GM21526 (cell line): Measurements from ENCODE around the gene RFPL2.

Experiments used
- ATAC-seq: cut with Tn5 transposase; IDR thresholded peaks from one replicate; pipeline ENCODE4 v1.9.1; 2021; ENCODE audit warnings: moderate library complexity; ENCODE audit not compliant: unreplicated experiment, low FRiP score

Gene RFPL2

DNA sequence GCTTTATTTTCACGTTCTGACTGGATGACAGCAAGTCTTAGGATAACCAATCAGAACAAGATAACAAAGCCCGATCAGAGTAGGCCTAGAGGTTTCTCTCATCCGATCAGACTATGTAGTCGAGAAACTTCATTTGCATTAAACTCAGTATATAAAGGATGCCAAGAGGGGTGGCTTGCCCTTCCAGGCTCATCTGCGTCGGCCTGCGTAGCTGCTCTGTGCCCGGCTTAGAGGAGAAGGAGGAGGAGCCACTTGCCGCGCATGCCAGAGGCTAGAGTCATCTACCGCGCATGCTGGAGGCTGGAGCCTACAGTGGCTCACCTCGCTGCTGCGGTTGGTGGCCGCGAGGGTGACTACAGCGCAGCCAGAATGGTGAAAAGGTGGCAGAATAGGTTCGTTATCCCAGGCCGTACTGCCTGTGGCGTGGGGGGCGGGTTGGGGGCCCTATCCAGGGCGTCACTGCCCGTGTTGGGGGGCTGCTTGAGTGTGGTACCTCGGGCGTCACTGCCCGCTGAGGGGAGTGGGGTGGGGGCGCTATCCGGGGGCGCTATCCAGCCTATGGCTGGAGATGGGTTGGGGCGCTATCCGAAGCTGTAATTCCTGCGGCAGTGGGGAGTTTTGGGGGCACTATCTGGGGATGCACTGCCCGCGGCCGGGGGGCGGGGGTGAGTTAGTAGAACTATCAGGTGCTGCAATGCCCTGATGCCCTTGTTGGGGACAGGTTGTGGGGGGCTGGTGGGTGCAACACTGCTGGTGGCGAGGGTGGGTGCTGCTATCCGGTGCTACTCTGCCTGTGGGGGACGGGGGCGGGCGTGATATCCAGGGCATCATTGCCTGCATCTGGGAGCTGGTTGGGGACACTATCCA lies at the start of gene RFPL2:
Gene RFPL2, minus strand, starts transcription at position 218 of the 867 bp plus-strand sequence. CDS start 2,622 bp downstream, outside the sequence.
- ATAC-seq = no peak

DNA sequence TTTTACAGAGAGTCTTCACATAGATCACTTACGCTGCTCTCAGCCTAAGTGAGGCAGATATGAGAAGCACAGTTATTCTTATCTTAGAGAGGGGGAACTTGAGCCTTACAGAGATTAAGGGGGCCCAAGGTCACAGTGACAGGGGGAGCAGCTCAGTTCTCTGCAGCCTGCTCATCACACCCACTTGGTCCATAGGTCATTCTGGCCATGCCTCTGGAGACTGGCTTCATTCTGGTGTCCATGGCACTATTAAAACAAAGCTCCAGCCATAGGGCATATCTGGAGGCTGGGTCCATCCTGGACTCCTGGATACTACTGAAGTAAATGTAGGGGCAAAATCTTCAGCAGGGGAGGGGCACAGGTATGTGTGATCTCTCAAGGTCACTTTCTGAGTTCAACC lies 44.4 kb upstream of the RFPL2 start:
- no peak for ATAC-seq

DNA sequence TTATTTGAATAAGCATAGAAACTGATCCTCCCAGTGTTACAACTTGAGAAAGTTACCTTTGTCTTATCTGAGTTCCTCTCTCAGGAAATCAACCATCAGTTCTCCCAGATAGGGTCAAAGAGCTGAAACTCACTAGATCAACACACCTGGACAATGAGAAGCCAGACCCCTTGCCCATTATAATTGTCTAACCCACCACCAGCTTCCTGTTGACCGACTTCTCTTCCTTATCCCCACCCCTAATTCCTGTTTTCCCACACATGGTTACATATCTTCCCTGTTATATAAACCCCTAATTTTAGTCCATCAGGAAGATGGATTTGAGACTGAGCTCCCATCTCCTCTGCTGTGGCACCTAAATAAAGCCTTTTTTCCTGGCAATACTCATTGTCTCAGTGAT lies 43.4 kb upstream of the RFPL2 start:
- no peak for ATAC-seq

DNA sequence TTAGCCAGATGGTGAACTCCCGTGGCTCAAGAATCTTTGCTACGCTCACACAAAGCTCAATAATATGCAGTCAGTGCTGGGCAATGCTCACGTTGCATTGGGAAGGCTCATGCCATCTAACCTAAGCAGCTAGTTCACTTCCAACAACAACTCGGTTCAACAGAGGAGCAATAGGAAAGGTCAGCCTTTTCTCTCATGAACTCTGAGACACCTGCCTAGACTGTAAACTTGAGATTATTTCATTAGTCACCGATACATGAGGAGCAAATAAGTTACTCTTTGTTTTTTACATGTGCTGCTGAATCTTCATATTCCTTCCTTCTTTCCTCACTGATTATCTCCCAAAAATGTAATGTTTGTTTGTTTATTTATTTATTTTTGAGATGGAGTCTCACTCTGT lies 41.3 kb upstream of the RFPL2 start:
- ATAC-seq = no peak

DNA sequence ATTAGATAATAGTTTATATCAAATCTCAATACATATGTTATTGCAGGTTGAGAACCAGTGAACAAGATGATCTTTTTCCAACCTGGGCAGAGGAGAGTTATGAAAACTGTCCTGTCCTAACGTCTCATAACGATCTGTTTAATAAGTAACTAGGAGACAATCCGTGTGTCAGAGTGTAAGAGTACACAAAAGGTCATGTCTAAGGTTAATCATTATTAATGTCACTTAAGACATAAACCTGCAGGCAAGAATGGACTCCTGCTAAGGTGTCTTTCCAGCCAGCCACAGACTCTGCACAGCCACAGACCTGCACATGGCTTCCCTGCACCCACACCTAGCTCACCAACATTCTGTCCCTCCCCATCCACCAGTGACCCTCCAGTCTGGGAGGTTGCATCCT lies 40.2 kb upstream of the RFPL2 start:
- no peak for ATAC-seq

DNA sequence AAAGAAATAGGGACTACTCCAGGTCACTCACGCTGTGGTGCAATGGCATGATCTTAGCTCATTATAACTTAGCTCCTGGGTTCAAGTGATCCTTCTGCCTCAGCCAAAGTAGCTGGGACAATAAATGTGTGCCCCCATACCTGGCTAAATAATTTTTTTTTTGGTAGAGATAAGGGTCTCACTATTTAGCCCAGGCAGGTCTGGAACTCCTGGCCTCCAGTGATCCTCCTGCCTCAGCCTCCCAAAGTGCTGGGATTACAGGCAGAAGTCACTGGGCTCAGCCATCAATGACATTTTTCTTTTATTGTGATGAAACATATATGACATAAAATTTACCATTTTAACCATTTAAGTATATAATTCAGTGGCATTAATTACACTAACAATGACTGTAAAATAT lies 39.7 kb upstream of the RFPL2 start:
- no peak for ATAC-seq

DNA sequence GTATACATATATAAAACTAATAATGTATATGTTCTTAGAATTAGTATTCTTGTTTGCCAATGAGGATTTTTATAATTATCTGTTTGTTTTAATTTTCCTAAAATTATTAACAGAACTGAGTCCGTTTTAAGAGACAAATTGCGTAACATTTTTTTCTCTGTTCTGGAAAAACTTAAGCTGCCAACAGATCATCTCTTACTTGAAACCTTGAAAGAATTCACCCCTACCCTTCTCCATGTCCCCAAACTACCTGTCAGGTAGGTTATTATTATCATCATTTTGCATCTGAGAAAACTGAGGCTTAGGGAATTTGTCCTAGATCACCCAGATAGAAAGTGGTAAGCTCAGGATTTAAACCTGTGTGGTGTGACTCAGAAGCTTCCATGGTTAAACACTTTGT lies 35.6 kb upstream of the RFPL2 start:
- ATAC-seq = no peak

DNA sequence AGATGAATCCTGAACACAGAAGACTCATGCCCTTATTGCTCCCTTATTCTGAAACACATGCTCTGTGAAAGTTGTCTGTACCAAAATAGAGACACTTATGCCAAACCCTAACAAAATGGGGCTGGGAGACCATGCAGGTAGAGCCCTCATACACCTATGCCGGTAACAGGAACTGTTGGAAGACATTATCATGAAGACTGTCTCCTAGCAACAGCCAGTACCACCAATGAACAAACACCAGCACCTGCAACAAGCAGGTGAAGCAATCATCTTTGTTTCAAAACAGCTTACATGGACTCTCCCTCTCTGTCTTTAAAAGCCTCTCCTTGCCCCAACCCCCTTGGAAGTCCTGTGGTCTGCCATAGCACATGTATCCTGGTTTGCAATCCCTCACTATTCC lies 33.0 kb upstream of the RFPL2 start:
- ATAC-seq = no peak

DNA sequence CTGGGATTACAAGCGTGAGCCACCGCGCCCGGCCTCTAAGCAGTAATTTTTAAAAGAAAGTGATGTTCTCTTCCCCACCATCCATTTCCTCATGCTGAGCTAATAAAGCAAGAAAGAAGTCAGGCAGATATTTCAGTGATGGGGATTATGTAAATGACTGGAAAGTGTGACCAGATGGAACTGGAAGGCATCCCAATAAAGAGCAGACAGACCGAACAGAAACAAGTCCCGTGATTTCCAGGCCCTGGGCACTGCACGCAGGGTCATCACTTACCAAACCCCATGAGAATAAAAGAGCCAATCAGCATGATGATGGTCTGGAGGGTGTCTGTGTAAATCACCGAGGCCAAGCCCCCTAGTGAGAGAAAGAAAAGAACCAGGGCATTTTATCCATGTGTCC lies 32.1 kb upstream of the RFPL2 start:
- ATAC-seq = no peak

DNA sequence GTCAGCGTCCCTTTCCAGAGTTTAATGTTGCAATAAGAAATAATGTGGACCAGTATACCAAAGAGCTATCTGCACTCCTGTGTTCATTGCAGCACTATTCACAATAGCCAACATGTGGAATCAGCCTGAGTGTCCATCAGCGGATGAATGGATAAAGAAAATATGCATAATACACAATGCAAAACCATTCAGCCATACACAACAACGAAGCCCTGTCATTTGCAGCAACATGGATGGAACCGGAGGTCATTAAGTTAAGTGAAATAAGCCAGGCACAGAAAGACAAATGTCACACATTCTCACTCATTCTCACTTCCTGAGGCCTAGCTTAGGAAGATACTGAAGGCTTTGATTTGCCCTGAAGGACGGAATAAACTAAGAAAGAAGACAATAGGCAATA lies 28.2 kb upstream of the RFPL2 start:
- no peak for ATAC-seq

DNA sequence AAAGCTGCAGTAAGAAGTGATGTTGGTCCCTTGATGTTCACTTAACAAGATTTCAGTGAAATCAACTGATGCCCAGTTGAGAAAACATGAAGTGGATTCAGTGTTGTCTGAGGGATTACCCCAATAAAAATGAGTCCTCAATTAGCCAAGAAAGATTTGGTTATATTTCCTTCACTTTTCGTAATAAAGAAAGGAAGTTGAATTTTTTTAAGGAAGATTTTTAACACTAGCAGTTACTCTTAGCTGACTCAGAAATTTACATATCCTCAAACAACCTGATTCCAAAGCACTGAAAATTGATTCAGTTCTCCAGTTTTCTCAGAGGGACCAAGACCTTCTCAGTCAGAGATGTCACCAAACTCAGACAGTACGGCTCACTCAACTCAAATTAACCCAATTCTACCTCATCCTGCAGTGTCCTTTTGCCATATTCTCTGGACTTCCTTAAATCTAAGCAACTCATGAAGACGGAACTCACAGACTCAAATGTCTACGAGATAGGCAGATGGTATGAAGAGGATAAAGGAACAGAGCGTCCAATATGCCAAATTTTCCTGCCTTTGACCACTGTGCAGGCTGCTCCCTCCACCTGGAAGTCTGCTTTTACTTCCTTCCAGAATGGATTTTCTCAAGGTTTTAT lies 27.4 kb upstream of the RFPL2 start:
- no peak for ATAC-seq

DNA sequence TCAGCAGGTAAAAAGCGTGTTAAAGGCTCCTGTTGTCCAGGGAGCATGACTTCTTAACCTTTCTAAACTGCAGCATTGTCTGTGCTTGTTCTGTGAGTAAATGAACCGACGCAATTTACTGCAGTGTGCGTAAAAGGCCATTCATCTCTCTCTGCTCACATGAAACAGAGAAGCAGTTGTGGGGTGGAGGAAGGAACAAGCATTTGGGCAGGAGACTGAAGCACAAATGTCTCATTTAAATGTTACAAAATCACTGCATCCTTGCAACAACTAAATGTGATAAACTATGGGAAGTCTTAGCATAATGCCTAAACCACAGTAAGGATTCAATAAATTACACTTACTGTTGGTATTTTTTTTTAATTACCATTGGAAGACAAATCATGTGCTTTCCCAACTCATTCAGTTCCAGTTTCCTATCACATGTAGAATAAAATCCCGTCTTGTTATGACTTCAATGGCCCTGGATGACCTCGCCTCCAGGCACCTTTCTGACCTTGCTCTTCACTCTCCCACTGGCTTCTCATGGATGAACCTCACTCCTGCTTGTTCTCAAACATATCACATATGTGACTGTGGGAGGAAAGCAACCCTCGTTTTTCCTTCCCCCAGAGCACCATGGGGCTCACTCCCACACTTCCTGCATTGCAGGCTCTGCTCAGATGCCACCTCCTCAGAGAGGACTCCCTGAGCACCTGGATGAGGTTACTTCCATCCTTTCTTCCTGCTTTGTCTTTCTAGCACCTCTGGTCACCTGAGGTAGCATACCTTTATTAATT lies 21.6 kb upstream of the RFPL2 start:
- ATAC-seq = no peak

DNA sequence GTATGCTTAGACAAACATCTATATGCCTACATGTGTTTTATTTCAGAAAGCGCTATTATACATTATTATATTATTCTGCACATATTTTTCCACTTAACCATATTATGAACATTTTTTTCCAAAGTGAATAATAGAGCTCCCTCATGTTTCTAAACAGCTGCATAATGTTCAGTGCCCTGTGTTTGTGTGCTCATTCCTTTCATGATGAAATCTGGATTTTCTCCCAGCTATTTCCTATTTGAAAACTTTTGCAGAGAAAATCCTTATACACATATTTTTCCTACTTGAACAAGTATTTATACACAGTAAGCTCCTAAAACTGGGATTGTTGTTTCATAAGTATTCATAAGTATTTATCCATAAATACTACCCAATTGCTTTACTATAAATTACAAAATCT lies 18.1 kb upstream of the RFPL2 start:
- no peak for ATAC-seq

DNA sequence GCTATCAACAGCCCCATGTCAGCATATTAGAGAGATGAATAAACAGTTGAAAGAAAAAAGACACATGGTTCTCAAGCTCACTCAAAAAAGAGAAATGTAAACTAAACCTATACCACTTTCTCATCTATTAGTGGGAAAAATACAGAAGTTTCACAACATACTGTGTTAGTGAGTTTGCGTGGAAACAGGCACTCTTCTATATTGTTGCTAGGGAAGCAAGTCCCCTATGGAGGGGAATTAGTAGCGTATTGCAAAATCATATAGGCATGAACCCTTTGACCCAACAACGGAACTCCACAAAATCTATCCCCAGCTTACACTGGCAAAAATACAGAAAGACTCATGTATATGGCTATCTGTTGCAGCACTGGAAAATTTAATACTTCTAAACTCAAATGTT lies 14.2 kb upstream of the RFPL2 start:
- no peak for ATAC-seq

DNA sequence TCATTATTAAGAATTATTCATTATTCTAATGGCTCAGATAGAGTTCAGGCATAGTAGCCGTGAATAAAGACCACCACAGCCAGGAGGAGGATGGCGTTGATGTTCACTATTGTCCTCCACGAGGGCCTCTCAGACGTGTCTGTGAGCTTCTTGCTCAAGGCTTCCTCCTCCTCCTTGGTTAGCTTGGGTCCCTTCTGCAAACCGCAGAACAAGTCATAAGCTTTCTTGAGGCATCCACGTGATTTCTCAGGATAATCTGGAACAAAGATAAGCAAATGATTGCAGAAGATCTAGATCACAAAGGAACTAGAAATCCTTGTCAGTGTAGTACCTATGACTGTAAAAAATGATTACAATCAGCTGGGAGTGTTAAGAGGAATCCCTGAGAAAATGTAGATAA lies 13.6 kb upstream of the RFPL2 start:
- ATAC-seq = no peak

DNA sequence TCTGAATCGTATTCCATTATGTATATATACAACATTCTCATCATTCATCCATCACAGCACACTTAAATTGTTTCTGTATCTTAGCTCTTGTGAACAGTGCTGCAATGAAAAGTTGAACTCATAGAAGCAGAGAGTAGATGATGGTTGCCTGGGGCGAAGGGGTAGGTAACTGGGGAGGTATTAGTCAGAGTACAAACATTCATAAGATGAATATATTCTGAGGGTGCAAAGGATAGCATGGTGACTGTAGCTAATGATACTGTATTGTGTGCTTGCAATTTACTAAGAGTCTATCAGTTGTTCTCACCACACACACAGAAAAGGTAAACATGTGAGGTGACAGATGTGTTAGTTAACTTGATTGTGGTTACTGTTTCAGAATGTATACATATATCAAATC lies 12.6 kb upstream of the RFPL2 start:
- ATAC-seq = no peak

DNA sequence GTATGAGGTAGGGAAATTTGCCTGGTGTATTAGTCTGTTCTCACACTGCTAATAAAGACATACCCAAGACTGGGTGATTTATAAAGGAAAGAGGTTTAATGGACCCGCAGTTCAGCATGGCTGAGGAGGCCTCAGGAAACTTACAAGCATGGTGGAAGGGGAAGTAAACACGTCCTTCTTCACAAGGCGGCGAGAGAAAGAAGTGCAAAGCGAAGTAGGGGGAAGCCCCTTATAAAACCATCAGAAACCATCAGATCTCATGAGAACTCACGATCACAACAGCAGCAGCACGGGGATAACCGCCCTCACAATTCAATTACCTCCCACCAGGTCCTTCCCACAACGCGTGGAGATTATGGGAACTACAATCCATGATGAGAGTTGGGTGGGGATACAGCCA lies 12.0 kb upstream of the RFPL2 start:
- ATAC-seq = no peak

DNA sequence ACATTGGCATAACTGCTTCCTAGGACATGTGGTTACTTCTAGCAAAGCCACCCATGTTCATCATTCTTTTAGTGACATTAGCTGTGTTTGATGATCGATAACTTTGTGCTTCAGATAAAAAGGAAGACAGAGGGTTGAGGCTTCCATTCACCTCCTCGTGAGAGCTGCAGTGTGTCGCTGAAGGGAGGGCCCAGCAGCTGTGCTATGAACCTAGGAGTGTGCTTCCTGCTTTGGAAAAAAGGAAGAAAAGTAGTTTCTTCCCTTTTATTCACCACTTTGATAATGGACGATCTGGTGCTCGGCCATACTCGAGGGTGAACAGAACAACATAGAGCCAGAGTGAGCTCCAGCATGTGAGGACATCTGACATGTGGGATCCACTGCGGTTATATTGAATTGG lies 6.1 kb upstream of the RFPL2 start:
- no peak for ATAC-seq

DNA sequence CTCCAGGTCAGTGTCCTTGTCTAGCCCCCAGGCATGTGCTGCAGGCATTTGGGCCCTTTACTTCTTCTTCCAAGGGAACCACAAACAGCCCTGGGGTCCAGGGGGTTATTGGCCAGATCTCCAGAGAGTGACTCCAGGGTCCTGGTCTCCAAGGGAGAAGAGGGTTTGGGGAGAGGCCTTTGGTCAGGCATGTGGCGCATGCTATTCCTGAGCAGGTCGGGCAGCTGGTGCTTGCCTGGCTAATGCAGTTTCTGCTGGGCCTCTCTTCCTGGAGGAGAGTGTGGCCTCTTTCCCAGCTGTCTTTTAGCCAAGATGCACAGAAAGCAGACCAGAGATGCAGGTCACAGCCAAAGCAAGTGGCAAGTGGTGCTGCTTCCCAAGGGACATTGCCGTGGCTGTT lies 3.8 kb upstream of the RFPL2 start:
- ATAC-seq = no peak

DNA sequence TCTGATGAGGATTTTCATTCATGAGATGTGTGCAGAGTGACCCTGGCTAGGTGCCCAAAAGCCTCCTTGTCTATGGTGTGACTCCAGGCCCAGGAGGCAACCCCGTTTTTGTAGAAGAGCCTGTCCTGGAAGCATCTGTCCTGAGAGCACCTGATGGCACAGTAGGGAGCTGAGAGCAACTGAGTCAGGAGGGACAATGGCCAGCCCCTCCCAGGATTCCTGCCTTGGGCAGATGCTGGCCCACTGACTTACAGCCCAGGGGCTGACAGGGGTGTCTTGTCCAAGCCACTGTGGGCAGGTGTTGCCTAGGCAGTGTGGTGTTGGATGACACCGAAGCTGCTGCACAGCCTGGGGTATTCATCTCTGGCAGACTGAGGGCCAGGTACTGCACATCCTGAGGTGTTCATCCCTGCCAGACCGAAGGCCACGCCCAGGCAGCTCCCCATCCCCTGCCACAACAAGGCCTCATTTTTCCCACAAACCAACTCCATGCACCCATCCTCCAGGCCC lies 3.2 kb upstream of the RFPL2 start:
- ATAC-seq = no peak
